ENCODE results near the gene PTCD3.

- TF ChIP-seq CTCF (IDR thresholded peaks at IDR 0.05) (peak in 1 of 4 experiments; percentile 4), POLR2AphosphoS5 (IDR thresholded peaks at IDR 0.05) (peak; percentile 64)
These were observed 625 bp upstream of the PTCD3 start, which contains the start of gene POLR1A for GRCh38 chr2:86105252-86105968.

Data from prostate gland (tissue), 2 donors.